VCaP (cell line): ENCODE data around the gene PTPRN2.

Source experiments
- H3K27ac ChIP-seq: fragments of 450-650 bp; 2 replicates; pipeline ENCODE4 v1.5.1; 2017
- CTCF ChIP-seq: fragments of 450-650 bp; conservative IDR thresholded peaks from 2 replicates; pipeline ENCODE4 v1.5.1; 2017; ENCODE audit warnings: mild to moderate bottlenecking, moderate library complexity

PTPRN2 gene

DNA sequence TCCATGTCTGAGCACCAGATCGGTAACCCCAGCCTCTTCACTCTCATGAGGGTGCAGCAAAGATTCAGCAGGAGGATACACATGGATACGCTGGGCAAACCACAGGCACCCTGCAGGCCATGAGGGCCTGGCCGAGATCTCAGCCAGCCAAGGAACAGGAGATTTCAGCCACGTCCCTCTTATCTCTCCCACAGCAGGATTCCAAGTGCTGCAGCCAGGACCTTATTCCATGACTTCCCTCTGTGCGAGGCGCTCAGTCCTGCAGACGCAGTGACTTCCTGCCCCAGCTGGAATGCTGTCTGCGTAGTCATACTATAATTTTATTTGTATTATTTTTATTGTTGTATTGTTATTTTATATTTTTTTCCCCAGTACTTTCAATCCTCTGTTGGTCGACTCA lies 66.8 kb downstream of the PTPRN2 start:
- TF ChIP-seq CTCF: no peak
- H3K27ac ChIP-seq: no peak overlapping the region

DNA sequence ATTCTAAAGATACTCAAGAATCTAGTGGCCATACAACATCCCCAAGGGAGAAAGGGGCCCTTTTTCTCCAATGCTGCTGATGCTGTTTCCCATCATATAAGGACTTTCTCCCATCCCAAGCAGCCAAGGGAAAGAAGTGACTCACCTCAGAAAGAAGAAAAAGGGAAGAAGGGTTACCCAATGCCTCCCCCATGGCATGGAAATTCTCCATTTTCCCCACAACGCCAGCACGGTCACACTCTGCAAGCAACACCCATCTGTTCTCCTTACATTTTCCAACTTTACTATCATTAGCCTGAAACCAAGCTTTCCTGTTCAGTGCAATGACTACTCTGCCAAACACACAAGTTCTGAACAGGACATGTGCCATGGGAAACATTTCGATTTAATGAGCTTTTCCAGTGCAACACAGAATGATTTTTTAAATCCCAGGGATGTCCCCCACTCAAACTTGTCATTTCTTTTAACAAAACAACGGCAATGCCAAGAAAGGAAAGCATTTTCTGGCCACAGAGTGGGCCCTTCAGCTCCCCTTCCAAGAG lies 67.9 kb downstream of the PTPRN2 start:
- H3K27ac ChIP-seq: no peak overlapping the region
- TF ChIP-seq CTCF: no peak

DNA sequence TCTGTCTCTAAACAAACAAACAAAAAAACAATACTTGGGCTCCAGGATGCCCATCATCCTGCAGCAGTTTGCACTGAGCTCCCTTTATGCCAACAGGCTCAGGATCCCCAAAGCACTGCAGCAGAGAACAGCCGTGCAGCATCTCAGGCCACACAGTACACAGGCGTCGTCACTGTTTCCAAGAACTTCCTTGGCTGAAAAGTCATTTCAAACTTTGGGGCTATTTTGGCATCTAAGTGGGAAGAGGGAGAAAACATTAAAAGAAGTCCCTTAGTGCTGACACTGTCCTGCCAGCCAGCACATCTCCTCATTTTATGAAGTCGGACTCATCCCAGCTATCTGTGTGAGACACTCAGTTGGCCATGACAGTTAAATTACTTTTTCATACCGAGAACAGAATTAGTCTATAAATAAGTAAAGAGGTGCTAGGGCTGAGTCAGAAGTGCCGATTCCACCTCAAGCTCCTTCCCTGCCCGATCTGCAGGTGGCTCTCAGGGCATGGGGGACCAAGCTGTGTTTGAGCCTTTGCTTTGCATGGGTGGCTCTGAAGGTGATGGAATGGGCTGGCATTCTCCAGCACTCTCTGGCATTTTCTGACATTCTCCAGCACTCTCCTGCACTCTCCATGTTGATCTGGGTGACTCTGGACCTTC lies 68.5 kb downstream of the PTPRN2 start:
- no peak overlapping the region for H3K27ac ChIP-seq
- no peak for TF ChIP-seq CTCF

GRCh38 chr7:158517571-158517970 lies 70.1 kb downstream of the PTPRN2 start:
- H3K27ac ChIP-seq: no peak overlapping the region
- TF ChIP-seq CTCF: no peak

GRCh38 chr7:158517072-158517471 lies 70.6 kb downstream of the PTPRN2 start:
- no peak overlapping the region for H3K27ac ChIP-seq
- no peak for TF ChIP-seq CTCF

DNA sequence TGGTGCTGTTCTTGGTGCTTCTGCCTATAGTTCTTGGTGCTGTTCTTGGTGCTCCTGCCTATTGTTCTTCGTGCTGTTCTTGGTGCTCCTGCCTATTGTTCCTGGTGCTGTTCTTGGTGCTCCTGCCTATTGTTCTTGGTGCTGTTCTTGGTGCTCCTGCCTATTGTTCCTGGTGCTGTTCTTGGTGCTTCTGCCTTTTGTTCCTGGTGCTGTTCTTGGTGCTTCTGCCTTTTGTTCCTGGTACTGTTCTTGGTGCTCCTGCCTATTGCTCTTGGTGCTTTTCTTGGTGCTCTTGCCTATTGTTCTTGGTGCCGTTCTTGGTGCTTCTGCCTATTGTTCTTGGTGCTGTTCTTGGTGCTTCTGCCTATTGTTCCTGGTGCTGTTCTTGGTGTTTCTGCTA lies 71.1 kb downstream of the PTPRN2 start:
- TF ChIP-seq CTCF: no peak
- H3K27ac ChIP-seq: no peak overlapping the region

- H3K27ac ChIP-seq: no peak overlapping the region
- no peak for TF ChIP-seq CTCF
Observed at GRCh38 chr7:158512869-158513268, 74.8 kb downstream of the PTPRN2 start.
